ENCODE data around the gene MESP1.

The MESP1 gene

DNA sequence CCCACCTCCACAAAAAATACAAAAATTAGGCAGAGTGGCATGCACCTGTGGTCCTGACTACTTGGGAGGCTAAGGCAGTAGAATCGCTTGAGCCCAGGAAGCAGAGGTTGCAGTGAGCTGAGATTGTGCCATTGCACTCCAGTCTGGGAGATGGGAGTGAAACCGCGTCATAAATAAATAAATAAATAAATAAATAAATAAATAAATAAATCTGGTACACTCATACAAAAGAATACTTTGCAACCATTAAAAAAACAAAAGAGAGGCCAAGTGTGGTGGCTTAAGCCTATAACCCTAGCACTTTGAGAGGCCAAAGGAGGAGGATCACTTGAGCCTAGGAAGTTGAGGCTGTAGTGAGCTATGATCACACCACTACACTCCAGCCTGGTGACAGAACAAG is 28.0 kb downstream of the MESP1 start:
- DNase-seq (ENCODE audit: low spot score): no peak

DNA sequence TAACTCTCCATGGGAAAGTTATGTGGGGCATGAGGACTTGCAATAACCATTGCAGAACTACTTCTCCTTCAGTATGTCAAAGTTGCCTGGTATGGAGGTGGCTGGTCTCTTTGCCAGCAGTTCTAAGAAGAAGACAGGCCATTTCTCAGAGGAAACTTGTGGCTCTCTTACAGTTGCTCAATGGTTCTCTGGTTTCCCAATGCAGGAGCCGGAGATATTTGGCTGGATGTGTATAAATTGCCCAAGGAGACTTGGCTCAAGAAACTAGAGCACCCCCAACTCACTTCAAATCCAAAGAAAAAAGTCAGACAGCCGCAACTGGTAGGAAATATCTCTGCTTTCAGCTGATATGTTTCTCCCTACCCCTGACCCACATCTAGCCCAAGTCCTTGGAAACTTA is 36.3 kb downstream of the MESP1 start:
- DNase-seq (ENCODE audit: low spot score): no peak

DNA sequence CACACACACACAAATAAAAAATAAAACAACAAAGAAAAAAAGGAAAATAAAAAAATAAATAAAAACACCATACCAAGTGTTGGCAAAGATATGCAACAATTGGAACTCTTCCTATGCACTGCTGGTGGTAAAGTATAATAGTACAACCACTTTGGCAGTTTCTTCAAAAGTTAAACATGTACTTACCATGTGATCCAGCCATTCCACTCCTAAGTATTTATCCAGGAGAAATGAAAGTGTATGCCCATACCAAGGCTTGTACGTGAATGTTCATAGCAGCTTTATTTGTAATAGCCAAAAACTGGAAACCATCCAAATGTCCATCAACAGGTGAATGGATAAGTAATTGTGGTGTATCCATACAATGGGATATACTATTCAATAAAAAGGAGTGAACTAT is 43.5 kb downstream of the MESP1 start:
- no peak for DNase-seq (ENCODE audit: low spot score)

DNA sequence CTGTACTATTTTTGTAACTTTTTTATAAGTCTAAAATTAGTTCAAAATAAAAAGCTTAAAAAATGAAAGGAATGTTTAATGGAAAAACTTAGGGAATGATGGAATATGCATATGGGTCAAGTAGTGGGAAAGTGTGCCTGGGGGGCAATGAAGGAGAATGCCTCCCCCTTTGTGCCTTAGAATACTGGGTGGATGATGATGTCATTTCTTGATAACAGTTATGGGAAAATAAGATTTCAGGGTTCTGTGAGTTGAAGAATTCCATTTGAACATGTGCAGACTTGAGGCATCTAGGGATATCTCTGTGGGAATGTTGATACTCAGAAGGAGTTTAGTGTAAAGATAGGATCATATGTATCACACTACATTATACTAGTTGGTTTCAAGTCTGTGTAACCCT is 46.6 kb downstream of the MESP1 start:
- no peak for DNase-seq (ENCODE audit: low spot score)
